HG03064 (cell line): Measurements from ENCODE around the gene STPG1.

Experiments
- ATAC-seq: cut with Tn5 transposase; IDR thresholded peaks from one replicate; pipeline ENCODE4 v1.9.1; 2021; ENCODE audit warnings: low read depth; ENCODE audit not compliant: unreplicated experiment

Gene STPG1

DNA sequence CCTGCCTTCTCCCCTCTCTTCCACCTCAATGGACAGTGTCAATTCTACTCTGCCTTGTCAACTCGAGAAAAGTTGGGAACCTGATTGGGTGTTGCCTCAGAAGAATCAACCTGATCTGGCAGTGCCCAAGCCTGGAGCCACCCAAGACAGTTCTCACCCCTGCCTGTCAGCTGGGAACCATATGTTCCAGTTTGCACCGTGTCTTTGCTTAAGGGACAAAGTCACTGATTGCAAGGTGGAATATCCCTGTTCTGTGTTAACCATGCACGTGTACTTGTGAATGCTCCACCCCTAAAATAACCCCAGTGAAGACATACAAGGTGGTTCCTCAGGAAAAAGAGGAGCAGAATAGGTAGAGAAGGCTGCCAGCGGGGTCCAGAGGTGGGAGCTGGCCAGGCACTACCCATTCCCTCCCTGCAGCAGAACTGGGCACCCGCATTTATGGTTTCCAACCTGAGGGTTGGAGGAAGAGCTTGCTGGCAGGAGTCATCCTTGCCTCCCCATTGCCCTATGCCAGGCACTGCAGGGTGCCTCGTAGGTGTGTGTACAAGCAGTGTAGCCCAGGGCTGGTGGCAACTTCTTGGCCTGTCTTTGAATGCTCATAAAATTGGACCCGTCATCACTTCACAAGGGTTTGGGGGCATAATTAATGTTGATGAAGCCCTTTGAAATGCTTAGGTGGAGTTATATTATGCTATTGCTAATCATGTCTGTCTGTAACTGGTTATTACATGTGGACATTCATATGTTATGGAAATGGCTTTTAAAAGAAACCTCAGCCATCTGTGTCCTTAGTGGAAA is 13.4 kb upstream of the STPG1 start:
- no peak for ATAC-seq

DNA sequence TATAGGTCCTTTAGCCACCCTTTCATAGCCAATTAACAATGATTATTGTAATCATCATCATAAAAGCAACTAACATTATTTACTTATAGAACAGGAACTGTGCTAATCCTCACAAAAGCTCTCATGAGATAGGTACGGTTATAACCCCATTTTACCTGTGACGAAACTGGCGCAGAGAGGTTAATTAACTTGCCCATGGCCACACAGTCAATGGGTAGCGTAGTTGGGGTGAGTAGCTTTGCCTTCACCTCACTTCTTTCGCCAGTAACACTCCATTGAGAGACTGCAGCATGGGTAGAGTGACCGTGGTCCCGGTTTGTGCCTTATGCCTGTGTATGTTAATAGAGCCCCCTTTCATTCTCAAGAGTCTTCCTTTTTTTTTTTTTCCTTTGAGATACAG is 12.3 kb upstream of the STPG1 start:
- no peak for ATAC-seq

DNA sequence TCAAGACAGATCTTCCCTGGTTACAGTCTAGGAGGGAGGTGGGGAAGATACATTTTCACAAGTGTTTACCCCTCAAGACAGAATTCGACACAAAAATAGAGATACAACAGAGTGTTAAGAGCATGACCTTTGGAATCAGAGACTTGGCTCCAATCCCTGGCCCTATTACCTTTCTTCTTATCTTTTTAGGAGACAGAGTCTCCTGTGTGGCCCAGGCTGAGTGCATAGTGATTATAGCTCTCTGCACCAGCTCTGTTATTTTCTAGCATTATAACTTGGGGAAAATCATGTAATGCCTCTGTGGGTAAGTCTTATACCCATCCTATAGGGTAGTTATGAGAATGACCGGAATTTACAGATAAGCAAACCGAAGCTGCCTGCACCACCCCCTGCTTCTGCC is 11.9 kb upstream of the STPG1 start:
- ATAC-seq, result no peak

DNA sequence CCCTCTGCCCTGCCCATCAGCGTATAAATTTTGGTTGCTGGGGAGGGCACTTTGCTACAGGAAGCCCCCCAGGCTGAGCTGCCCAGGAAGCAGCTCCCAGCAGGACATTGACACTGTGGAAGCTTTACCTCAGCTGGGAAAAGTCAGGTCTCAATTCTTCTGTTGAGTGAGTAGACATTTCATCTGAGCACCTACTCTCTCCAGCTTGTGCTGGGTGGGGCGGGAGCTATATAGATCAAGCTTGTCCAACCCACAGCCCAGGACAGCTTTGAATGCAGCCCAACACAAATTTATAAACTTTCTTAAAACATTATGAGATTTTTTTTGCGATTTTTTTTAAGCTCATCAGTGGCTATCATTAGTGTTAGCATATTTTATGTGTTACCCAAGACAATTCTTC is 11.4 kb upstream of the STPG1 start:
- no peak for ATAC-seq

DNA sequence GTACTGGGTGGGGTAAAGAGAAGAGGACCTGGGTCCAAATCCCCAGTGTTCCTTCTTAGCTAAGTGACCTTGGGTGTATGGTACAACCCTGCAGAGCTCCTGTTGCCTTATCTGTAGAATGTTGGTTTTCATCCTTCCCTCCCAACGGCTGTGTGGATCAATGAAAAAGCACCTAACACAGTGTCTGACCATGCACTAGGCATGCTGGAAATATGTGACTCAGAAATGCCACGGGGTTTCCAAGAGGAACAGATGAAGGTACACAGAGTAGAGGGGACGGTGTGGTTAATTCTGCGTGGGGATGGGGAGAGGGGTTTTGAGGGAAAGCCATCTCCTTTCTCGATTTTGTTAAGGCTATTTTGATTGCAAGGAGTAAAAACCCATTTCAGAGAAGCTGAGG is 10.6 kb upstream of the STPG1 start:
- ATAC-seq, result no peak

DNA sequence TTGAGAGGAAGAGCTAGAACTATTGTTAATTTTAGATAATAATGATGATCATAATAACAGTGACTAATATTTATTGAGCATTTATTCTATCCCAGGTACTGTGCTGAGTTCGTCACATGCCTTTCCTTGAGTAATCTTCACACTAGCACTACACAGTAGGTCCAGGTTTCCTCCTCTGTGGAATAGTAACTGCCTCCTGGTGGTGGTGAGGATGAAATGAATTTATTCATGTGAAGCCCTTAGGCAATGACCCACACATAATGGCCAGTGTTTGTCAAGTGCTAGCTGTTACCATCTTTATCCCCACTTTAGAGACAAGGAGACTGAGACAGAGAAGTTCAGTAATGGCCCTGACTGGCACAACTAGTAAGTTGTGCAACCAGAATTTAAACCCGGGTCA is 7.9 kb upstream of the STPG1 start:
- ATAC-seq, result no peak

DNA sequence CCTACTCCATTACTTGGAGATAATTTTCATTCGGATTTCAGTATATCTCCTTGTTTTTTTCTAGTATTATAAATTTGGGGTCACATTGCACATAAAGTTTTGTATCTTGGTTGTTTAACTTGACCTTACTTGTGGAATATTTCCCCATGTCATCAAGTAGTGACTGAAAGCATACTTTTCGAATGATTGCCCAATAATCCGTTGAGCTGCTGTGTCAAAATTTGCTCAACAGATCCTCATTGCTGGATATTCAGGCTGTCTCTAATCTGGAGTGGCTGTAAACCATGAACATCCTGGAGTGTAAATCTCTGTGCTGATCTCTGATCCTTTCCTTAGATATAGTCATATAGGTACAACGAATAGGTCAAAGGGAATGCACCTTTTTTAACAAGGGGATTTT is 7.0 kb upstream of the STPG1 start:
- no peak for ATAC-seq

DNA sequence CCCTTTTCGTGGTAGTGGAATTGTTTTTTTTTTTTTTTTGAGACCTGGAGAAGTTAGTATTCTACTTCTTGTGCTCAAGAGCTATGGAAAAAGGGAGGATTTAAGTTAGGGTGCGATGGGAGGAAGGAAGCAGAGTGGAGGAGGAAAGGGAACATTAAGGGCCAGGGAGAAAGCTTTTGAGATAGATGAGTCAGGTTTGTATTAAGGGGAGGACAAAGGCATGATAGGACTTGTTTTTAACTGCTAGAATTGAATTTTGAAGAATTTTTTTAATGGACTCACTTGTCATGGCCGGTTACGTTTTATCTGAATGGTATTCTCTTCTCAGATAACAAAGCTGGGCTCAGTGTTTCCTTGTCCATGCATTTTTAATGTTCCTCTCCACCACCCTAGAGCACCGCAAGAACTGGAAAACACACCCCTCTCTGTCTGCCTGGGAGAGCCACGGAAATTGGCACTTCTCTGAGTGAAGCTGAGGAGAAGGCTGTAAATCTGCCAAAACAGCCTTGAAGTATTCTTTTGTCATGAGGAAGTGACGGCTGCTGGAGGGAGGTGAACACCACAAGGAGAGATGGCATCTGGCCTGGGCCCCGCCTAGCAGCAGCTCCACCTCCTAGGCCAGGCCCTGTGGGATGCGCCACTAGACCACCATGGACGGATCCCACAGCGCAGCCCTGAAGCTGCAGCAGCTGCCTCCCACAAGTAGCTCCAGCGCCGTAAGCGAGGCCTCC is 5.5 kb upstream of the STPG1 start:
- ATAC-seq, result no peak

DNA sequence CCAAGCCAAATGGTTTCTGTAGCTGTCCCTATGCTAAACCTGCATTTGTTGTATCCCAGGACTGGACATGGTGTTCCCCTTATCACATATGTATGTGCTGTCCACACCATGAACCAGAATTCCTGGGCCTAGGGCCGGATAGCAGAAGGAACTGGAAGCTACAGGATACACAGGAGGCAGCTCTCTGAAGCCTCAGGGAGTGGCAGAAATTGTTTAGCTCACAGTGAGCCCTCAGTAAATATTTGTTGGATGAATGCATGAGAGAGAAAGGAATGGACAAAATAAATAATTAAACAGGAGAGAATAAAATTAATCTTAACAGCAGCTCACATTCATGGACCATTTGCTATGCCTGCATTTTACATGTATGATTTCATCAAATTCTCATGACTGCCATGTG is 4.1 kb upstream of the STPG1 start:
- ATAC-seq, result no peak

DNA sequence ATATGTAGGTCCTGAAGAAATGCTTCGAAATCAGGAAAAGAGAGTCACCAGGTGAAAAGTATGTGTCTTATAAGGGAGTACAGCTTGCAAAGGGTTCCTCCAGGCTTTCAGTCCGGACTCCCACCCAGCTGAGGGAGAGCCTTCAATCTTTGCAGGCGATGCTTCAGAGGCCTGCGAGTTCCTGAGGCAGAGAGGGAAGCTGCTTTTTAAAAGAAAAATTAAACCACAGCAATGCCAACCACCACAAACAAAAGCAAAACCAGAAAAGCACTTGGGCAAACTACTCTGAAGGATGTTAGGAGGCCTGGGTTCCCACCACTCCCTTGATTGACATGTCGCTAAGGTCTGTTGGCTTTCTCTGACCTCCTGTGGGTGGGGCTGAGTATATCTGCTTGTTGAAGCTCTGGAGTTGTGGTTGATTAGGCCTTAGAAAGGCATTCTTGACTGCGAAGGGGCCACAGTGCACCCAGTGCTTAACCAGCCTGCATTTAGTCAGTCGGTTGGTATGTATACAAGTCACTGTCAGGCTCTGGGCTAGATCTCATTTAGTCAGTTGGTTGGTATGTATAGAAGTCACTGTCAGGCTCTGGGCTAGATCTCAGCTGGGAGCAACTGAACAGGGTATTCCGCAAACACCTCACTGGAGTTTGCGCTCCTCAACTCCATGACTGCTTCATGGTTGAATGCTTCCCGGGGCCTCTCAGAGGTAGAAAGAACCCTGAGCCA is 3.2 kb upstream of the STPG1 start:
- ATAC-seq, result no peak

DNA sequence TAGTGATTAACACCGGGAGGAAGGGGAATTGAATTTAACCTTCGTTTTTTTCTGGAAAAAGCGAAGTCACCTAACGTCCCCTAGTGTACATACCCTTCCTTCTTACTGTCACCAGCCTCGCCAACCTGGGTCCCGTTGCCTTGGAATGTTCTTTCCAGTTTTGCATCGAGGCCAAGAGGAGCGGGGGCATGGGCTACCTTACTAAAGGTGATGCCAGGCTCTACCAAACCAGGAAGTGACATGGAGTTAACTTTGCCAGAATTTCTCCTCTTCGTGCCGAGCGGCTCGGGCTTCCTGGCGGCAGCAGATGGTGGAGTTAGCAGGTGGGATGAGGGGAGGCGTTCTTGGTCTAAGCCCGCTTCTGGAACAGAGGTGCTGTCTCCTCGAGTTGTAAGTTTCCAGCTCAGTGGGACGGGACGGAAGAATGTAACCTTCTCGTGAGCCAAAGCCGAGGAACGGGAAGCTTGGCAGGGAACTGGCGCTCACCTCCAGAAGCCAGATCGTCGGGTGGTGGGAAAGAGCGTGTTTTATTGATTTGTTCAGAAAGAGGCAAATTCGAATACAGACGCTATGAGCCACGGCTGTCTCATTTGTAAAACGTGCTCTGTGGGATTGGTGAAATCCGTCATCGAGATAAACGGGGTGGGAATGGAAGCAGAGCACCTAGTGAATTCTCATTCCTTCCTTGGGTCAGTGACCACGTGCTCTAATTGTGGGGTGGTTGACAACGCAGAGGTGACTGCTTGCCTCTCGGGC is 2.5 kb upstream of the STPG1 start:
- peak; percentile 10 for ATAC-seq

DNA sequence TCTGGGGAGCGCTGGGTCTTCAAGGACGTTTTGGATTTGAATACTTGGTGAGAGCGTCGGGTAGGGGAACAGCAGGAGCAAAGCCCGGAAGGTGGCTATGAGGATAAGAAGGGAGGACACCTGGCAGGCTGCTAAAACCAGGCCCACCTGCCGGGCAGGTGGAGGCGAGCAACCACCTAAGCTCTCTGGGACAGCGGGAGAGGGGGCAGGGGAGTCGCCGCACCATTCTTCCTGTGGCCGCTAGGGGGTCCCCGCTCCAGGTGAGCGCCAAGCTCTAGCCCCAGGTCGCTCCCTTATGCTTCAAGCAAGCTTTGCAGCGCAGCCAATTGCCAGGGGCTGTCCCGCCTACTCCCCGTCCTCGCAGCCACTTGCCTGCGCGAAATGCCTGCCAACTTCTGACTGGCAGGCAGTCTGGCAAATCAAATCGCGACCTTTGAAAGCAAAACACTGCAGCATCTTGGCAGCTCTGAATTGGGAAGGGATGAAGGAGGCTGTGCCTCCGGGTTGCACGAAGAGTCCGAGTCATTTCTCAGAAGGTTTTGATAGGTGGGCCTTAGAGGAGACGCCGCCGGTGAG is 1.8 kb upstream of the STPG1 start, which contains the start of gene NIPAL3:
NIPAL3 (plus strand) TSS at position 469 of the 576 bp plus-strand sequence. CDS start 3,746 bp downstream, outside the sequence.
- ATAC-seq, result peak; percentile 87

DNA sequence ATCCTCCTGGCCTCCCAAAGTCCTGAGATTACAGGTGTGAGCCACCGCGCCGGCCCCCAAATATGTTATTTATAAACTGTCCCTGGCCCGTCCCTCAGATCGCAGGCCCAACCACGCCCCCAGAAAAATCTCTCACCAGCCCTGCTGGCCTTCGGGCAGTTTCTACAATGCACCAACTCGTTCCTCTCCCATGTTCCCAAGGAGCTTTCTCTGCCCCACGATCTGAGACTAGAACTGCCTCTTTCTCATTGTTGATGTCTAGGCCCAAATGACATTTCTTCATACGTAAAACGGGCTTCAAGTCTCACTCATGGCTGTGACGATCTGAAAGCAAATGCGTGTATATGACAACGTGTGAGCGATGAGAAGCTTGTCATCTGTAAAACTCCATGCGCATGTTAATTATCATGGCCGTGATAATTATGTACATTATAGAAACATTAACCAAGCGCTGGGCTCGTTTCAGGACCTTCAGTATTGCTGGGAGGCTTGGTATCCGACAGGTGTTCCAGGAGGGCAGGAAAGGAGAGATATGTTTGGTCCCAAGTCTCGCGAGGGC is 1.3 kb upstream of the STPG1 start:
- no peak for ATAC-seq

DNA sequence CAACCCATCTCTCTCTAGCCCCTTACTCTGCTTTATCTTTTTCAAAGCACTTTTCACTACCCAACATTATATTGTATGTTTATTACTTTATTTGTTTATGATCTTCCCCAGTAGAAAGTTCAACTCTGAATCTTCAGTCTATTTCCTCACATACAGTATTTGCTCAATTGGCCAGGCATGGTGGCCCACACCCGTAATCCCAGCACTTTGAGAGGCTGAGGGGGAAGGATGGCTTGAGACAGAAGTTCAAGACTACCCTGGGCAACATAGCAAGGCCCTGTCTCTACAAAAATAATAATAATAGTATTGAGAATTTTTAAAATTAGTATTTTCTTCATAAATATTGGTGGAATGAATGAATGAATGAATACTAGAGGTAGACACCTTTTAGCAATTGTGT is 1.2 kb downstream of the STPG1 start:
- no peak for ATAC-seq

DNA sequence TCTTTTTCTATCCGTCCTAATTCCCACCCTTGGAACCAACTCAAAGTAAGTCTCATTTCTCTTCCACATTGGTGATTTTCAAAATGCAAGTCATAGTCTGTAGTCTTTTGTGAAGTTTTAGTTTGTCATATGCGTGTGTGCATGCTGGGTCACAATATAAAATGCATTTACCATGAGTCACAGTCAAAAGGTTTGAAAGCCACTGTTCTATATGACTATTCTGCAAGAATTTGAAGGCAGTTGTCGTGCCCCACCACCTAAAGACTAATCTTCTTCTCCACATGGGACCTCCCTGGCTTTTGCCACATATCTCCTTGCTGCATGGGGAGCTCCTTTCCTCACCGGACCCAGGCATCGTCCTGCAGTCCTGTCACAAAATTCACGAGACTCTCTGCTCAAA is 1.6 kb downstream of the STPG1 start:
- no peak for ATAC-seq

DNA sequence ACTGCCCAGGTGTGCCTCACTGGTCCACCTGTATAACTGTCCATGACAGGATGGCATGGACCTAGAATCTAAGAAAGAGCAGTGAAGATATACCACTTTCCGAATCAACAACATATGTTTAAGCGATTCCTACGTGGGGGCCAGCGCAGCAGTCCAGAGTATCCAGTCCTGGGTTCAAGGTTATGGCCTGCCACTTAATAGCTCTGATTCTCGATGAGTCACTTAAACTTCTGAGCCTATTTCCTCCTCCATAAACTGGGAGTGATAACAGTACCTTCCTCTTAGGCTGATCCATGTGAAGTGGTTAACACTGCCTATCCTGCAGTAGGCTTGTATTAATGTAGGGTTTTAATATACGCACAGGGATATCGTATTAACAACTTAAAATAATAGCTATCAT is 2.8 kb downstream of the STPG1 start:
- no peak for ATAC-seq

DNA sequence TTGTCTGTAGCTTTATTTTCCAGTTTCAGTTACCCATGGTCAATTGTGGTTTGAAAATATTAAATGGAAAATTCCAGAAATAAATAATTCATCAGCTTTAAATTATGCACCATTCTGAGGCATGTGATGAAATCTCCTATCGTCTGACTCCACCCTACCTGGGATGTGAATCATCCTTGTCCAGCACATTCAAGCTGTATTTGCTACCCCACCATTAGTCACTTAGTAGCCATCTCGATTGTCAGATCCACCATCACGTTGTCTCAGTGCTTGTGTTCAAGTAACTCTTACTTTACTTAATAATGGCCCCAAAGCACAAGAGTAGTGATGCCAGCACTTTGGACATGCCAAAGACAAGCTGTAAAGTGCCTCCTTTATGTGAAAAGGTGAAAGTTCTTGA is 4.0 kb downstream of the STPG1 start:
- ATAC-seq, result no peak

DNA sequence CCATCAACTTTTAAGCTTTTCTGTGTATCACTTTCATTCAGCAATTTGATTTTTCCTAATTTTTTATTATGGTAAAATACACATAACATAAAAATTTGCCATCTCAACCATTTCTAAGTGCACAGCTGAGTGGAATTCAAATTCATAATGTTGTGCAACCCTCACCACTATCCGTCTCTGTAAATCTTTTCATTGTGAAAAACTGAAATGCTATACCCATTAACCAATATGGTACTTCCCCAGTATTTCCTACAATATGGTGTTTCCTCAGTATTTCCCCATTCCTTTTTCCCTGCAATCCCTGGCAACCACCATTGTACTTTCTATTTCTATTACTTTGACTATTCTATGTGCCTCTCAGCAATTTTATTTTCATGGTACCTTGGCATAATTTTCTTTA is 6.8 kb downstream of the STPG1 start:
- ATAC-seq, result no peak

DNA sequence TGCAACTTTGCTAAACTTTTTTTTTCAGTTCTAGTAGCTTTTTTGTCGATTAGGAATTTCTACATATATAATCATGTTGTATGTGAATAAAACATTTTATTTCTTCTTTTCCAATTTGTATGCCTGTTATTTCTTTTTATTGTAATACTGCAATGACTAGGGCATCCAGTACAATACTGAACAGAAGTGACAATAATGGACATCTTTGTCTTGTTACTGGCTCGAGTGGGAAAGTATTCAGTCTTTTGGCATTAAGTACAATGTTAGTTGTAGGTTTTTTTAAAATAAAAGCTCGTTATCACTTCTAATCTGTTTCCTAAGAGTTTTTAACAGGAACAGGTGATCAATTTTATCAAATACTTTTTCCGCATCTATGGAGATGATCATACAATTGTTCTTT is 9.8 kb downstream of the STPG1 start:
- no peak for ATAC-seq

DNA sequence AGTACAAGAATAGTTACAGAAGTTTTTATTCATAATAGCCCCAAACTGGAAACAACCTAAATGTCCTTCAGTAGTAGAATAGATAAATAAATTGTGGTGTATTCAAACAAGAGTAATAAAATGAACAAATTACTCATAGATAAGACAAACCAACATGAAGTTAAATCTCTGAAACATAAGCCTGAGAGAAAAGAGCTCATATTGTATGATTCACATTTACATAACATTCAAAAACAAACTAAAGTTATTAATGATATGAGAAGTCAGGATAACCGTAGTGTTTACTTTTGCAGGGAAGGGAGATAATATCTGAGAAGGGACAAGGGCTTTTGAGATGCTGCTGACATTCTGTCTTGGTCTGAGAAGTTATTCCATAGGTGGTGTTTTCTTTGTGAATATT is 13.5 kb downstream of the STPG1 start:
- no peak for ATAC-seq
